Brain microvascular endothelial cell (primary cell): Measurements from ENCODE around the gene RBKS.

ENCODE experiments used
- DNase-seq: peaks from one replicate; pipeline ENCODE4 v3.0.0-alpha.2; 2020
- H3K27ac ChIP-seq: fragments of 250-450 bp; sonication (Bioruptor Pico); 2 replicates; pipeline ENCODE4 v1.5.1; 2020; ENCODE audit warnings: mild to moderate bottlenecking, moderate library complexity
- H3K27me3 ChIP-seq: fragments of 250-450 bp; sonication (Bioruptor Pico); replicated peaks from 2 replicates; pipeline ENCODE4 v1.5.1; 2020; ENCODE audit warnings: mild to moderate bottlenecking
- H3K36me3 ChIP-seq: fragments of 250-450 bp; sonication (Bioruptor Pico); replicated peaks from 2 replicates; pipeline ENCODE4 v1.5.1; 2020; ENCODE audit warnings: mild to moderate bottlenecking
- H3K4me3 ChIP-seq: 2 replicates; pipeline ENCODE4 v1.5.1; 2011; ENCODE audit warnings: low read depth, mild to moderate bottlenecking, control low read depth, low read length, moderate library complexity
- in situ Hi-C: cut with HindIII; loops from 2 replicates; pipeline ENCODE4 v1.10.0; 2017; ENCODE audit warnings: low sequenced_read_pairs, low pct_ligation_motif_present
- TF ChIP-seq, protein P1 (sequence below): IDR thresholded peaks from 2 replicates; pipeline ENCODE4 v1.5.1; 2011; ENCODE audit warnings: low read depth, mild to moderate bottlenecking, moderate library complexity, low read length, control low read depth, inconsistent platforms; ENCODE audit errors: missing control alignments

Gene RBKS

DNA sequence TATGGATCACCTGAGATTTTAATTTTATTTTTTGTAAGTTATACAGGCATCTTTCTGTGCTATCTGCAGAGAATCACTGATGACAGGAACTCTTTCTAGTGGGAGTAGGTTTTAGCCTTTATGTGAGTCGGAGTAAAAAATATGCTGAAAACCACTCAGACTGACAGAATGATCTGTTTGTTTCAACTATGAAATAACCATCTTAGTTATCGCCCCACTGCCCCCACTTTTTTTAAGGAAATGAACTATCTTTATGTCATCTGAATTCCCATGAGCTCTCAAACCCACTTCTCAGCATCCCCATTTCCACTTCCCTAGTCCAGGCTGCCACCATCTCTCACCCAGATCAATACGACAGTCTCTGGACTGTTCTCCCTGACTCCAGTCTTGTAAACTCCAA is 79.7 kb downstream of the RBKS start:
- Histone ChIP-seq H3K27me3 (no peaks in the 10 kb centered on the region), H3K36me3 (no peaks in the 10 kb centered on the region), H3K4me3 (no peak overlapping the region), H3K27ac (no peak overlapping the region)
- TF ChIP-seq, protein P1, sequence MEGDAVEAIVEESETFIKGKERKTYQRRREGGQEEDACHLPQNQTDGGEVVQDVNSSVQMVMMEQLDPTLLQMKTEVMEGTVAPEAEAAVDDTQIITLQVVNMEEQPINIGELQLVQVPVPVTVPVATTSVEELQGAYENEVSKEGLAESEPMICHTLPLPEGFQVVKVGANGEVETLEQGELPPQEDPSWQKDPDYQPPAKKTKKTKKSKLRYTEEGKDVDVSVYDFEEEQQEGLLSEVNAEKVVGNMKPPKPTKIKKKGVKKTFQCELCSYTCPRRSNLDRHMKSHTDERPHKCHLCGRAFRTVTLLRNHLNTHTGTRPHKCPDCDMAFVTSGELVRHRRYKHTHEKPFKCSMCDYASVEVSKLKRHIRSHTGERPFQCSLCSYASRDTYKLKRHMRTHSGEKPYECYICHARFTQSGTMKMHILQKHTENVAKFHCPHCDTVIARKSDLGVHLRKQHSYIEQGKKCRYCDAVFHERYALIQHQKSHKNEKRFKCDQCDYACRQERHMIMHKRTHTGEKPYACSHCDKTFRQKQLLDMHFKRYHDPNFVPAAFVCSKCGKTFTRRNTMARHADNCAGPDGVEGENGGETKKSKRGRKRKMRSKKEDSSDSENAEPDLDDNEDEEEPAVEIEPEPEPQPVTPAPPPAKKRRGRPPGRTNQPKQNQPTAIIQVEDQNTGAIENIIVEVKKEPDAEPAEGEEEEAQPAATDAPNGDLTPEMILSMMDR: no peak
- DNase-seq: no peak
- in situ Hi-C loops: no loop called here

DNA sequence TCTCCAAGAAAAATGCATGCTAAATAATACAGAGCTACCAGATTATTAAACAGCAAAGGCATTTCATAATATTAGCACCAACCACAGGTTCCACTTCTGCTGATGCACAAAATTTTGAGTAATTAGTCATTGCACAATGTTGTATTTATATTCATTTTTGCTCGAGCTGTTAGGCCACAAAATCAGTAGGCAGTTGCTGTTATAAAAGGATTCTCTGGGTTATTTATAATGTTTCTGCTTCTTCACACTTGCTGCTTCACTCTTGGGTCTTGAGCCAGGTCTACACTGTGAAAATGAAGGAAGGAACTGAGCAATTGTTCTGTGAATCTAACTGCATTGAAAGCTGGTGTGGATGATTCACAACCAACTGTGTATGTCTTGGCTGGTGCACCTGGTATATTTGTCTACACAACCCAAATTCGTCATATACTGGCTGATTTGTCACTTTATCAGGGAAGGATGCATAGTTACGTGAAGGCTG is 80.4 kb downstream of the RBKS start:
- Histone ChIP-seq H3K27me3 (no peaks in the 10 kb centered on the region), H3K4me3 (no peak overlapping the region), H3K27ac (peak overlapping the region; percentile 14), H3K36me3 (no peaks in the 10 kb centered on the region)
- DNase-seq: peak; percentile 83
- TF ChIP-seq, protein P1: no peak
- in situ Hi-C loops: no loop called here

DNA sequence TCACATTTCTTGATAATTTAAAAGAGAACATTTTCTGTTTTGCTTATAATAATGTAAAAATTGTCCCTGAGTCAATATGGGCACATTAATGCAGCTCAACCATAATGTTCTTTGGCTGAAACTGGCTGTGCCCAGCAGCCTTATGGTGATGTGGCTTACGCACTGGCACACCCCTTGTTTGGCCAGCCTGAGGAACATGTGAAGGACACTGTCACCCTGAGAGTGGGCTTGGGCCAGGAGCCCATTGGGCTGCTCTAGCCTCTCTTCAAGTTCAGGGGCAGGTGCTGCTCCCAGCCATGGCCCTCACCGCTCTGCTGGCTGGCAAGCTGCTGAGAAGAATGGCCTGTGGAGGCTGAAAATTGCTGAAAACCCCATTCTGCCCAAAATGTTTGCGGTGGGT is 81.2 kb downstream of the RBKS start:
- Histone ChIP-seq H3K4me3 (no peak overlapping the region), H3K27ac (no peak overlapping the region), H3K36me3 (no peaks in the 10 kb centered on the region), H3K27me3 (no peaks in the 10 kb centered on the region)
- in situ Hi-C loops: no loop called here
- TF ChIP-seq, protein P1: no peak
- DNase-seq: no peak

DNA sequence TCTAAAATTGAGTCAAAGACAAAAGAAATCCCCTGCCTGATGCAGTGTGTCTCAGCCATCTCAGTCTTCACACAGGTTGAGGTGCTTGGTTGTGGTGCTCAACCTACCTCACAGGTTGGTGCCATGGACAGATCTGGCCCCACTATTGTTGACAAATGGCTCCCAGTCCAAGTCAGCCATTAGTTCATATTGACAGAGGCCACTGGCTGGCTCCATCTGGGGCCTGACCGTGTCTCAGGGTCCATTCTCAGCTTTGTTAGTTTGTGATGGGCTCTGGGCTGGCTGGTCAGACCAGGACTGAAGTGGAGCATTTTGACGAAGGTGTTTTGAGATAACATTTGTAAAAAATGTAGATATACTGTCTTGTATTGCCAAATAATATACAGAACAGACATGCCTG is 81.8 kb downstream of the RBKS start:
- in situ Hi-C loops: no loop called here
- H3K27ac ChIP-seq: no peak overlapping the region
- H3K27me3 ChIP-seq: no peaks in the 10 kb centered on the region
- no peak overlapping the region for H3K4me3 ChIP-seq
- no peak for DNase-seq
- TF ChIP-seq, protein P1: no peak
- no peaks in the 10 kb centered on the region for H3K36me3 ChIP-seq

DNA sequence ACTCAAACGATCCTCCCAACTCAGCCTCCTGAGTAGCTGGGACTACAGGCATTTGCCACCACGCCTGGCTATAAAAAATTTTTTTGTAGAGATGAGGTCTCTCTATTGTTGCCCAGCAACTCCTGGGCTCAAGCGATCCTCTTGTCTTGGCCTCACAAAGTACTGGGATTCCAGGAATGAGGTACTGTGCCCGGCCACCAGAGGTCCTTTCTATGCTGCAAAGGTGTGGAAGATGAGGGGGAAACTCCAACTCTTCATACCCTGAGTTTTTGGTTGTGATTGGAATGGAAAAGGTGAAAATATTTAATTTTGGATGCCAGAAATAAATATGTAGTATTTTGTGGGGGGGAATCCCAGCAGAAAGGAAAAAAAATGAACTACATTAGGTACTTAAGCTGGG is 82.7 kb downstream of the RBKS start:
- H3K27me3 ChIP-seq: no peaks in the 10 kb centered on the region
- in situ Hi-C loops: no loop called here
- no peaks in the 10 kb centered on the region for H3K36me3 ChIP-seq
- TF ChIP-seq, protein P1: peak; percentile 85
- no peak overlapping the region for H3K27ac ChIP-seq
- peak; percentile 28 for DNase-seq
- no peak overlapping the region for H3K4me3 ChIP-seq

DNA sequence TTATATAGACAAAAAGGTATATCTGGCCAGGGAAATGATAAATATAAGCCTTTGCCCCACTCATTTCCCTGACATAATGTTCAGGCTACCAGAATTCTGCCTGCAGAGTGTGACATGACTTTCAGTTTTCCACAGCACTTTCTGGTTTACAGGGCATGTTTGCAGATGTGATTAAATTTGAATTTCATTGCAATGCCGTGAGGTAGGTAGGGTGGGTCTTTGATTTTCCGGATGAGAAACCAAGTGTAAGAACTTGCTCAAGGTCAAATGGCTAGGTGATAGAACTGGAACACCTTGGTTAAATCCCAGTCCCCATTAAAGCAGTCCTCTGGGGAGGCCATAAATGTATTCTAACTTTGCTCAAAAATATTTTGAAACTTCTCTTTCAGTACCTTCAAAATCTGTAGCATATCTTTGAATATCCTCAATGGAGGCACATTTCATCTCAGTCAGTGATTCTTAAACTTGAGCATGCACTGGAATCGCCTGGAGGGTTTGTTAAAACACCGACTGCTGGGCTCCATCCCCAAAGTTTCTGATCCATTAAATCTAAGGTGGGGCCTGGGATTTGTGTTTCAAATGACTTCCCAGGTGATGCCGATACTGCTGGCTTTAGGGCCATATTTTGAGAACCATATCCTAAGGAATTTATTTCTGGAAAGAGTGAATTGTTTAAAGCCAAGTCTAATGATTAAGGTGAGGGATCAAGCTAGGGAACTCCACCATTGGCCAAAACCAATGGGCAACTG is 83.7 kb downstream of the RBKS start:
- TF ChIP-seq, protein P1: no peak
- no peaks in the 10 kb centered on the region for H3K36me3 ChIP-seq
- H3K27ac ChIP-seq: no peak overlapping the region
- no peak overlapping the region for H3K4me3 ChIP-seq
- in situ Hi-C loops: no loop called here
- H3K27me3 ChIP-seq: no peaks in the 10 kb centered on the region
- no peak for DNase-seq
